ENCODE data around the gene CFDP1.
A peak's percentile ranks its signal among the peaks of the same experiment; 100 is the strongest.

CFDP1 gene

GRCh38 chr16:75371171-75371570, 62.1 kb downstream of the CFDP1 start:
- DNase-seq, result no peak

- DNase-seq, result no peak
These were observed 69.0 kb downstream of the CFDP1 start for GRCh38 chr16:75364286-75364791.

- DNase-seq, result no peak
These were observed 70.5 kb downstream of the CFDP1 start for GRCh38 chr16:75362846-75363245.

- DNase-seq, result no peak
These were observed 71.4 kb downstream of the CFDP1 start for GRCh38 chr16:75361936-75362335.

GRCh38 chr16:75354170-75354569, 79.1 kb downstream of the CFDP1 start:
- DNase-seq, result no peak

- DNase-seq, result no peak
These were observed 82.1 kb downstream of the CFDP1 start for GRCh38 chr16:75351183-75351582.

GRCh38 chr16:75345711-75346110, 87.6 kb downstream of the CFDP1 start:
- DNase-seq, result no peak

GRCh38 chr16:75343941-75344340, 89.4 kb downstream of the CFDP1 start:
- DNase-seq, result no peak

GRCh38 chr16:75343286-75343685, 90.0 kb downstream of the CFDP1 start:
- no peak for DNase-seq

GRCh38 chr16:75342308-75342811, 90.9 kb downstream of the CFDP1 start:
- peak in 2 of 3 donors; percentile 28 to 31 for DNase-seq

GRCh38 chr16:75341564-75342307, 91.6 kb downstream of the CFDP1 start:
- DNase-seq, result no peak

GRCh38 chr16:75340741-75341491, 92.4 kb downstream of the CFDP1 start:
- no peak for DNase-seq

GRCh38 chr16:75337430-75337829, 95.9 kb downstream of the CFDP1 start:
- DNase-seq, result no peak

- no peak for DNase-seq
These were observed 96.8 kb downstream of the CFDP1 start for GRCh38 chr16:75336521-75336920.

GRCh38 chr16:75333721-75334163, 99.6 kb downstream of the CFDP1 start:
- DNase-seq, result peak; percentile 38 to 70 (median 53)

GRCh38 chr16:75329943-75330342, 103.4 kb downstream of the CFDP1 start:
- no peak for DNase-seq

GRCh38 chr16:75326333-75326732, 107.0 kb downstream of the CFDP1 start:
- no peak for DNase-seq

GRCh38 chr16:75323933-75324332, 109.4 kb downstream of the CFDP1 start:
- DNase-seq, result no peak

GRCh38 chr16:75323198-75323597, 110.1 kb downstream of the CFDP1 start:
- DNase-seq, result no peak

GRCh38 chr16:75322740-75323139, 110.6 kb downstream of the CFDP1 start:
- no peak for DNase-seq

GRCh38 chr16:75320435-75320834, 112.9 kb downstream of the CFDP1 start:
- no peak for DNase-seq

GRCh38 chr16:75319513-75320411, 113.5 kb downstream of the CFDP1 start:
- DNase-seq, result peak; percentile 31 to 78 (median 50)

- no peak for DNase-seq
These were observed 114.6 kb downstream of the CFDP1 start for GRCh38 chr16:75318737-75319136.

Measured in suppressor macrophage treated with lipopolysaccharide for 1 hour (primary cell).